PC-3 (cell line): Measurements from ENCODE around the gene CYP8B1. TPM values are rescaled to one million over a fixed set of nuclear protein-coding genes. Genes with fewer than 3 reads are reported as not detected.

Experiments used
- ATAC-seq: fragments of 200-7000 bp; cut with Tn5 transposase; 2 replicates; pipeline ENCODE4 v1.9.1; 2020; ENCODE audit warnings: mild to moderate bottlenecking, moderate library complexity
- BruUV-seq: library from RNA; stranded (reverse); fragments of 400-500 nt; replicated peaks from 2 replicates; lab custom pipeline; 2021; lab: Mats Ljungman, UMichigan
- CTCF ChIA-PET: fragments of 300-600 bp; sonication (Branson Sonifier 250); formaldehyde crosslinking; loops from one replicate; lab custom pipeline; 2022; ENCODE audit warnings: antibody characterized with exemption; lab: Charles Lee
- POLR2A ChIA-PET: fragments of 300-600 bp; sonication (Branson Sonifier 250); formaldehyde crosslinking; loops from one replicate; lab custom pipeline; 2022; ENCODE audit warnings: antibody characterized with exemption; ENCODE audit not compliant: unreplicated experiment; lab: Charles Lee
- DNase-seq: peaks from one replicate; pipeline ENCODE4 v3.0.0-alpha.2; 2015
- H2AFZ ChIP-seq: fragments of 300-600 bp; sonication (generic); 2 replicates; pipeline ENCODE4 v1.6.0; 2016; ENCODE audit warnings: antibody characterized with exemption, low read length
- H3F3A ChIP-seq: fragments of 300-600 bp; sonication (generic); one replicate; pipeline ENCODE4 v1.6.0; 2017; ENCODE audit warnings: antibody characterized with exemption, low read length, control low read depth, mild to moderate bottlenecking; ENCODE audit not compliant: unreplicated experiment
- H3K27ac ChIP-seq: fragments of 300-600 bp; sonication (generic); 2 replicates; pipeline ENCODE4 v1.5.1; 2016; ENCODE audit warnings: mild to moderate bottlenecking, low read length
- H3K27me3 ChIP-seq: fragments of 300-600 bp; sonication (generic); 2 replicates; pipeline ENCODE4 v1.6.1; 2016; ENCODE audit warnings: low read length, mixed read lengths
- H3K36me3 ChIP-seq: fragments of 300-600 bp; sonication (generic); 2 replicates; pipeline ENCODE4 v1.6.1; 2016; ENCODE audit warnings: low read depth, mixed run types, low read length, mixed read lengths
- H3K4me1 ChIP-seq: fragments of 300-600 bp; sonication (generic); 2 replicates; pipeline ENCODE4 v1.5.1; 2016; ENCODE audit warnings: low read length; ENCODE audit not compliant: insufficient read depth
- H3K4me2 ChIP-seq: fragments of 300-600 bp; sonication (generic); 2 replicates; pipeline ENCODE4 v1.6.0; 2016; ENCODE audit warnings: low read length
- H3K4me3 ChIP-seq: fragments of 300-600 bp; sonication (generic); 2 replicates; pipeline ENCODE4 v1.5.1; 2016; ENCODE audit warnings: mild to moderate bottlenecking, low read length, mixed read lengths
- H3K79me2 ChIP-seq: fragments of 300-600 bp; sonication (generic); 2 replicates; pipeline ENCODE4 v1.6.1; 2017; ENCODE audit warnings: low read length, mixed read lengths
- H3K9ac ChIP-seq: fragments of 300-600 bp; sonication (generic); 2 replicates; pipeline ENCODE4 v1.6.0; 2016; ENCODE audit warnings: mild to moderate bottlenecking, low read length
- H3K9me2 ChIP-seq: fragments of 300-600 bp; sonication (generic); replicated peaks from 2 replicates; pipeline ENCODE4 v1.6.1; 2016; ENCODE audit warnings: mixed run types, low read length, mixed read lengths
- H3K9me3 ChIP-seq: fragments of 300-600 bp; sonication (generic); 2 replicates; pipeline ENCODE4 v1.6.1; 2016; ENCODE audit warnings: low read length, mixed read lengths
- H4K20me1 ChIP-seq: fragments of 300-600 bp; sonication (generic); 2 replicates; pipeline ENCODE4 v1.6.1; 2016; ENCODE audit warnings: low read length, mixed read lengths
- EZH2 ChIP-seq: fragments of 300-600 bp; sonication (generic); IDR thresholded peaks from one replicate; pipeline ENCODE4 v1.6.1; 2017; ENCODE audit warnings: antibody characterized with exemption, mild to moderate bottlenecking, low read length; ENCODE audit not compliant: unreplicated experiment
- EZH2phosphoT487 ChIP-seq: fragments of 300-600 bp; sonication (generic); IDR thresholded peaks from 2 replicates; pipeline ENCODE4 v1.6.1; 2018; ENCODE audit warnings: mild to moderate bottlenecking, antibody characterized with exemption, low read length, borderline replicate concordance
- intact Hi-C: fragments of 100-400 bp; cut with micrococcal nuclease; formaldehyde crosslinking; loops from 2 replicates; pipeline ENCODE4 v1.9.0; 2023
- total RNA-seq: library from RNA; depleted of rRNA; stranded (reverse); fragments of >200 nt; gene quantifications from 2 replicates; pipeline ENCODE4 v1.2.3, GENCODE V29; 2014
- TF ChIP-seq, protein P1 (sequence below): fragments of 300-600 bp; sonication (generic); conservative IDR thresholded peaks from 2 replicates; pipeline ENCODE4 v1.5.1; 2017; ENCODE audit warnings: antibody characterized with exemption, low read depth, mild to moderate bottlenecking, low read length

The CYP8B1 gene
- total RNA-seq, 1 experiment from 2014 or later: not detected

DNA sequence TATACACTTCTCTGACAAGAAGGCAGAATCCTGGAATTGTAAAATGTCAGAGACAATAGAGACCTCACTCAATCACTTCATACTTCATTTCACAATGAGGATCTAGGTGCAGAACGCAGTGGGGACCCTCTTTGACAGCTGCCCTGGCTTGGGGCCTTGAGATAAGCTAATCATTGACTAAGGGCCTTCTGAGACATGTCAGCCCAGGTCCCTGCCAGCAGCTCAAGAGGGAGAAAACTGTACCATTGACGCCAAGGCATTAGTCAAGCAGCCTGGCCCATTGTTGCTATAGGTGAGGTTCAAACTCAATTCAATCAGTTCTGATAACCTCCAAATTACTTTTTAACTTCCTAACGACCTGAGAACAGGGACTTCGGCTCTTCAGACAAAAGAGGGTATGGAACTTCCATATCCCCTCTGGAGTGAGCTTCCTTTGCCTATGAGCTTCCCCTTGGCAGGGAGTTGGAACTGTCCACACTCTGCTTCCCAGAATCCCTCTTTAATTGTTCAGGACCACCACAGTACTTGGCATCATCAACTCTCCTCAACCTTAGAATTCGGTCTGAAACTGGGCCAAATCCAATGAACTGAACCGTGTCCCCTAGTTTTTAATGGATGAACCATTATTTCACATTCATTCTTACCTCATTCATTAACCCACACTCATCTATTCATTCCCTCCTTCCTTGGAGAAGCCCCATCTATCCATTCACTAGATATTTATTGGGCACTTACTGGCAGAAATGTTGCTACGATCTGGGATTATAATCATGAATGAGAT lies 1.5 kb upstream of the CYP8B1 start:
- Histone ChIP-seq H3K9me2 (no peaks in the 10 kb centered on the region), H4K20me1 (no peaks in the 10 kb centered on the region)
- CTCF ChIA-PET: no interaction called here

DNA sequence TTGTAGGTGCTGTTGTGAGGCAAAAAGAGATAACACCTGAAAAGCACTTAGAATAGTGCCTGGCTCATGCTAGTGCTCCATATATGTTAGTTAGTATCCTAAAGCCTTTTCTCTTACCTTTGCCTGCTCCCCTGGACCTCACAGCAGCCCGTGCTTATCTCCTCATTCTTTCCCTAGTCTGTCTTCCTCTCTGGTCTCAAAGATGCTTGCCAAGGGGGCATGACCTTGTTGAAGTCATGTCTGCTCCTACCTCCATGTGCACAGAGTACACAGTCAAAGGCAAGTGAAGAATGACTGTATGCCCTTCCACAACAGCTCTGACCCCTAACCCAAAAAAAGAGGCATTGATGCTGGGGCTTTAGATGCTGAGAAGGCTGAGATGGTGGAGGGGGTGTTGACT lies 722 bp upstream of the CYP8B1 start:
- Histone ChIP-seq H3K9ac (no peak overlapping the region), H3K27ac (no peak overlapping the region), H4K20me1 (no peaks in the 10 kb centered on the region), H3K4me1 (peaks cover 3% of the 10 kb centered on the region; the same call in 1 of the 2 replicates), H3K4me3 (no peak overlapping the region), H2AFZ (no peak overlapping the region), H3K27me3 (0 out of 2 replicates have a peak, but pooled peaks cover 3% of the 10 kb centered on the region), H3F3A (no peaks in the 10 kb centered on the region), H3K4me2 (no peak overlapping the region), H3K36me3 (no peaks in the 10 kb centered on the region), H3K9me2 (no peaks in the 10 kb centered on the region), H3K9me3 (no peaks in the 10 kb centered on the region), H3K79me2 (no peaks in the 10 kb centered on the region)
- CTCF ChIA-PET: no interaction called here
- ATAC-seq (no peak), DNase-seq (no peak)
- TF ChIP-seq EZH2phosphoT487 (no peak), EZH2 (no peak)
- TF ChIP-seq, protein P1, sequence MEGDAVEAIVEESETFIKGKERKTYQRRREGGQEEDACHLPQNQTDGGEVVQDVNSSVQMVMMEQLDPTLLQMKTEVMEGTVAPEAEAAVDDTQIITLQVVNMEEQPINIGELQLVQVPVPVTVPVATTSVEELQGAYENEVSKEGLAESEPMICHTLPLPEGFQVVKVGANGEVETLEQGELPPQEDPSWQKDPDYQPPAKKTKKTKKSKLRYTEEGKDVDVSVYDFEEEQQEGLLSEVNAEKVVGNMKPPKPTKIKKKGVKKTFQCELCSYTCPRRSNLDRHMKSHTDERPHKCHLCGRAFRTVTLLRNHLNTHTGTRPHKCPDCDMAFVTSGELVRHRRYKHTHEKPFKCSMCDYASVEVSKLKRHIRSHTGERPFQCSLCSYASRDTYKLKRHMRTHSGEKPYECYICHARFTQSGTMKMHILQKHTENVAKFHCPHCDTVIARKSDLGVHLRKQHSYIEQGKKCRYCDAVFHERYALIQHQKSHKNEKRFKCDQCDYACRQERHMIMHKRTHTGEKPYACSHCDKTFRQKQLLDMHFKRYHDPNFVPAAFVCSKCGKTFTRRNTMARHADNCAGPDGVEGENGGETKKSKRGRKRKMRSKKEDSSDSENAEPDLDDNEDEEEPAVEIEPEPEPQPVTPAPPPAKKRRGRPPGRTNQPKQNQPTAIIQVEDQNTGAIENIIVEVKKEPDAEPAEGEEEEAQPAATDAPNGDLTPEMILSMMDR: no peak
- BruUV-seq: no TSS peak
- intact Hi-C loops: no loop called here
- POLR2A ChIA-PET: no interaction called here

More for the DNA sequence above, 1.5 kb upstream of the CYP8B1 start:
- no peak for DNase-seq
- H3K4me2 ChIP-seq: no peak overlapping the region
- no peak overlapping the region for H3K9ac ChIP-seq
- no peak for ATAC-seq
- intact Hi-C loops: no loop called here
- no peak overlapping the region for H2AFZ ChIP-seq
- peaks cover 5% of the 10 kb centered on the region; the same call in 1 of the 2 replicates for H3K4me1 ChIP-seq
- no peaks in the 10 kb centered on the region for H3K79me2 ChIP-seq
- no TSS peak for BruUV-seq
- H3F3A ChIP-seq: no peaks in the 10 kb centered on the region
- POLR2A ChIA-PET: no interaction called here
- H3K27me3 ChIP-seq: 0 out of 2 replicates have a peak, but pooled peaks cover 3% of the 10 kb centered on the region
- H3K27ac ChIP-seq: no peak overlapping the region
- H3K4me3 ChIP-seq: no peak overlapping the region
- H3K36me3 ChIP-seq: no peaks in the 10 kb centered on the region
- no peaks in the 10 kb centered on the region for H3K9me3 ChIP-seq
- TF ChIP-seq EZH2 (no peak), EZH2phosphoT487 (no peak)
- TF ChIP-seq, protein P1: no peak

DNA sequence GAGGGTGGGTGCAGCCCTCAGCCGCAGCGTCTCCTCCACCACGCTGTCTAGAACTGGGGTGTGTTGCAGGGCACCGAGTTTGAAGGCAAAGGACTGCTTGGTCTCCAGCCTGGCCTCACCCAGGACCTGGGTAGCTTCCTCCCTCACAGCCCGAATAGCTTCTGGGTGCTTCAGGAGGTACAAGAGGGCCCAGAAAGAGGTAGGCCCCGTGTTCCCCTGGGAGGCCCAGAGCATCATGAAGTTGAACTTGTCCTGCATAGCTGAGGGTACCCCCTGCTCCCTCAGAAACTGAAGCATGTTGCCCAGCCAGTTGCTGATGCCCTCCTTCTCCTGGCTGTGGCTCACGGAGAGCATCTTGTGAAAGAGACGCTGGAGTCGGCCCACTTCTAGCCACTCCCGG lies 930 bp downstream of the CYP8B1 start:
- no peak overlapping the region for H3K9ac ChIP-seq
- H3K4me2 ChIP-seq: no peak overlapping the region
- TF ChIP-seq EZH2phosphoT487 (no peak), EZH2 (no peak)
- TF ChIP-seq, protein P1: no peak
- ChIA-PET CTCF (no interaction called here), POLR2A (no interaction called here)
- no peak for DNase-seq
- H3K27me3 ChIP-seq: 0 out of 2 replicates have a peak, but pooled peaks cover 3% of the 10 kb centered on the region
- ATAC-seq: no peak
- no peak overlapping the region for H3K4me3 ChIP-seq
- BruUV-seq: no TSS peak
- no peak overlapping the region for H3K27ac ChIP-seq
- no peaks in the 10 kb centered on the region for H3K9me2 ChIP-seq
- no peaks in the 10 kb centered on the region for H4K20me1 ChIP-seq
- H3K9me3 ChIP-seq: no peaks in the 10 kb centered on the region
- intact Hi-C loops: no loop called here
- no peaks in the 10 kb centered on the region for H3K36me3 ChIP-seq
- H3F3A ChIP-seq: no peaks in the 10 kb centered on the region
- no peak overlapping the region for H2AFZ ChIP-seq
- no peaks in the 10 kb centered on the region for H3K4me1 ChIP-seq
- H3K79me2 ChIP-seq: no peaks in the 10 kb centered on the region
